GM13977 (cell line): ENCODE data around the gene AMH.

Experiments used
- DNase-seq: peaks from one replicate; pipeline ENCODE4 v3.0.0; 2012; ENCODE audit warnings: low spot score
- CTCF ChIP-seq: IDR thresholded peaks from 2 replicates; pipeline ENCODE4 v1.5.1; 2012; ENCODE audit warnings: mild to moderate bottlenecking, control low read depth; ENCODE audit not compliant: insufficient read depth; ENCODE audit errors: extremely low read depth, missing control alignments
- in situ Hi-C: fragments of 300-500 bp; cut with MboI; formaldehyde crosslinking; loops from one replicate; pipeline ENCODE4 v1.12.0; 2022; ENCODE audit warnings: low sequenced_read_pairs, low pct_unique_long_range_greater_than_20kb, mixed read lengths, inconsistent platforms; ENCODE audit not compliant: unreplicated experiment

The AMH gene

GRCh38 chr19:2282062-2282861 lies 33.1 kb downstream of the AMH start, which contains the start of gene PEAK3:
TSS of gene PEAK3 (minus strand) at chr19:2282175. CDS start at chr19:2280931, 1,244 bp downstream.
- in situ Hi-C loops = no loop called here
- TF ChIP-seq CTCF = no peak

GRCh38 chr19:2282862-2283237 lies 33.7 kb downstream of the AMH start:
- in situ Hi-C loops = no loop called here
- no peak for TF ChIP-seq CTCF
- DNase-seq = no peak

More at GRCh38 chr19:2282062-2282861, 33.1 kb downstream of the AMH start, which contains the start of gene PEAK3:
- DNase-seq = peak; percentile 70

- DNase-seq = no peak
- in situ Hi-C loops = no loop called here
- no peak for TF ChIP-seq CTCF
Observed at GRCh38 chr19:2283835-2284507, 34.8 kb downstream of the AMH start.

- in situ Hi-C loops = no loop called here
- no peak for TF ChIP-seq CTCF
- no peak for DNase-seq
Observed at GRCh38 chr19:2286402-2287140, 37.4 kb downstream of the AMH start.

GRCh38 chr19:2287585-2288337 lies 38.6 kb downstream of the AMH start:
- no peak for TF ChIP-seq CTCF
- no peak for DNase-seq
- in situ Hi-C loops = no loop called here

- no peak for DNase-seq
- in situ Hi-C loops = no loop called here
- TF ChIP-seq CTCF = no peak
Observed at GRCh38 chr19:2288338-2288817, 39.3 kb downstream of the AMH start.
